OCI-LY7 (cell line): ENCODE measurements around the gene RPTN. TPM values are rescaled to one million over a fixed set of nuclear protein-coding genes. Genes with fewer than 3 reads are reported as not detected.

Experiments used
- BruUV-seq: library from RNA; stranded (reverse); fragments of 400-500 nt; replicated peaks from 2 replicates; lab custom pipeline; 2021; lab: Mats Ljungman, UMichigan
- CTCF ChIA-PET: fragments of 300-600 bp; sonication (Branson Sonifier 250); formaldehyde crosslinking; loops from one replicate; lab custom pipeline; 2022; ENCODE audit warnings: antibody characterized with exemption; ENCODE audit not compliant: unreplicated experiment; lab: Charles Lee
- POLR2A ChIA-PET: fragments of 300-600 bp; sonication (Branson Sonifier 250); formaldehyde crosslinking; loops from one replicate; lab custom pipeline; 2022; ENCODE audit warnings: antibody characterized with exemption; lab: Charles Lee
- DNase-seq: peaks from one replicate; pipeline ENCODE4 v3.0.0-alpha.2; 2015; ENCODE audit warnings: low spot score
- H2AFZ ChIP-seq: fragments of 200-600 bp; sonication (generic), shearing (Covaris generic); 2 replicates; pipeline ENCODE4 v1.6.1; 2014; ENCODE audit warnings: mild to moderate bottlenecking, antibody characterized with exemption, low read length, moderate library complexity
- H3K27ac ChIP-seq: fragments of 200-600 bp; sonication (generic); 2 replicates; pipeline ENCODE4 v1.5.1; 2014; ENCODE audit warnings: mixed run types, low read depth, mild to moderate bottlenecking, moderate library complexity, low read length, inconsistent platforms; ENCODE audit not compliant: poor library complexity, severe bottlenecking
- H3K36me3 ChIP-seq: fragments of 200-600 bp; sonication (generic); 2 replicates; pipeline ENCODE4 v1.6.1; 2014; ENCODE audit warnings: mild to moderate bottlenecking, antibody characterized with exemption, low read length, moderate library complexity, mixed read lengths; ENCODE audit not compliant: insufficient read depth
- H3K4me1 ChIP-seq: fragments of 200-600 bp; sonication (generic); 2 replicates; pipeline ENCODE4 v1.5.1; 2014; ENCODE audit warnings: mild to moderate bottlenecking, low read length; ENCODE audit not compliant: insufficient read depth, poor library complexity, severe bottlenecking
- H3K4me2 ChIP-seq: fragments of 200-600 bp; sonication (generic); 2 replicates; pipeline ENCODE4 v1.6.1; 2014; ENCODE audit warnings: mild to moderate bottlenecking, low read length
- H3K4me3 ChIP-seq: fragments of 200-600 bp; sonication (generic); 2 replicates; pipeline ENCODE4 v1.5.1; 2014; ENCODE audit warnings: mild to moderate bottlenecking, low read depth, low read length; ENCODE audit not compliant: poor library complexity, severe bottlenecking
- H3K79me2 ChIP-seq: fragments of 200-600 bp; sonication (generic); 2 replicates; pipeline ENCODE4 v1.6.1; 2016; ENCODE audit warnings: low read depth, mild to moderate bottlenecking, low read length, moderate library complexity, mixed read lengths; ENCODE audit not compliant: insufficient read depth
- H3K9me2 ChIP-seq: fragments of 200-600 bp; sonication (generic); 2 replicates; pipeline ENCODE4 v1.6.1; 2016; ENCODE audit warnings: mild to moderate bottlenecking, low read length, mixed read lengths; ENCODE audit not compliant: insufficient read depth
- H3K9me3 ChIP-seq: fragments of 200-600 bp; sonication (generic); 2 replicates; pipeline ENCODE4 v1.6.1; 2014; ENCODE audit warnings: mild to moderate bottlenecking, mixed run types, low read length, mixed read lengths
- H4K20me1 ChIP-seq: fragments of 200-600 bp; sonication (generic); 2 replicates; pipeline ENCODE4 v1.6.1; 2014; ENCODE audit warnings: mild to moderate bottlenecking, antibody characterized with exemption, low read length, moderate library complexity, mixed read lengths; ENCODE audit not compliant: insufficient read depth
- CTCF ChIP-seq: fragments of 200-600 bp; sonication (generic); conservative IDR thresholded peaks from 2 replicates; pipeline ENCODE4 v1.5.1; 2014; ENCODE audit warnings: mild to moderate bottlenecking, antibody characterized with exemption, low read length, moderate library complexity, mixed read lengths
- EZH2phosphoT487 ChIP-seq: fragments of 200-600 bp; sonication (generic); IDR thresholded peaks from 2 replicates; pipeline ENCODE4 v1.6.1; 2018; ENCODE audit warnings: low read depth, borderline replicate concordance, mild to moderate bottlenecking, mixed run types, antibody characterized with exemption, low read length, moderate library complexity, mixed read lengths
- intact Hi-C: fragments of 100-400 bp; cut with micrococcal nuclease; formaldehyde crosslinking; loops from one replicate; pipeline ENCODE4 v1.10.0; 2022; ENCODE audit not compliant: unreplicated experiment
- total RNA-seq, 2 experiments: library from RNA; depleted of rRNA in 1 of 2; stranded (reverse); fragments of >200 nt in 1 of 2; shearing (Covaris generic) in 1 of 2; gene quantifications; 2 replicates each; pipeline ENCODE4 v1.2.3, GENCODE V29; 2014 to 2022

The RPTN gene
- total RNA-seq, 2 experiments from 2014 or later, result not detected

DNA sequence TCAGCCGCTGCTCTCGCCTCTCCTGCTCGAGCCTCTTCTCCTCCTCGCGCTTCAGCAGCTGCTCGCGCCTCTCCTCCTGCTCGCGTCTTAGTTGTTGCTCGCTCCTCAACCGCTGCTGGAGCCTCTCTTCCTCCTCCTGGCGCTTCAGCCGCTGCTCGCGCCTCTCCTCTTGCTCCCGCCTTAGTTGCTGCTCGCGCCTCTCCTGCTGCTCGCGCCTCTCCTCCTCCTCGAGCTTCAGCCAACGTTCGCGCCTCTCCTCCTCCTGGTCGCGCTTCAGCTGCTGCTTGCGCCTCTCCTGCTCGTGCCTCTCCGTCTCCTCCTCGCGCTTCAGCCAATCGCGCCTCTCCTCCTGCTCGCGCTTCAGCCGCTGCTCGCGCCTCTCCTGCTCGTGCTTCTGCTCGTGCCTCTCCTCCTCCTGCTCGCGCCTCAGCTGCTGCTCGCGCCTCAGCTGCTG lies 47.5 kb downstream of the RPTN start:
- Histone ChIP-seq H3K4me1 (no peaks in the 10 kb centered on the region), H3K79me2 (no peaks in the 10 kb centered on the region), H3K4me3 (no peak overlapping the region), H3K36me3 (no peaks in the 10 kb centered on the region), H3K9me2 (no peaks in the 10 kb centered on the region), H4K20me1 (no peaks in the 10 kb centered on the region), H3K9me3 (no peaks in the 10 kb centered on the region), H3K4me2 (no peak overlapping the region), H3K27ac (no peak overlapping the region), H2AFZ (no peak overlapping the region)
- POLR2A ChIA-PET, result no interaction called here
- CTCF ChIA-PET, result no interaction called here
- intact Hi-C loops, result no loop called here
- no peak for DNase-seq
- no TSS peak for BruUV-seq
- TF ChIP-seq EZH2phosphoT487 (no peak), CTCF (no peak)

- TF ChIP-seq EZH2phosphoT487, result no peak
- TF ChIP-seq CTCF, result no peak
- Histone ChIP-seq H3K4me1 (no peaks in the 10 kb centered on the region), H4K20me1 (no peaks in the 10 kb centered on the region), H3K9me3 (no peaks in the 10 kb centered on the region), H3K4me2 (no peak overlapping the region), H3K27ac (no peak overlapping the region), H3K79me2 (no peaks in the 10 kb centered on the region), H3K36me3 (no peaks in the 10 kb centered on the region), H3K4me3 (no peak overlapping the region), H3K9me2 (no peaks in the 10 kb centered on the region), H2AFZ (no peak overlapping the region)
- ChIA-PET CTCF (no interaction called here), POLR2A (interaction anchor here (0.7 kb wide), 1 partner anchor 442 kb away, joined by 5 read pairs; no protein-coding TSS in a partner anchor)
- intact Hi-C loops, result no loop called here
- no peak for DNase-seq
- BruUV-seq, result no TSS peak
These were observed 48.0 kb downstream of the RPTN start for GRCh38 chr1:152110860-152111514.

- Histone ChIP-seq H3K4me2 (no peak overlapping the region), H4K20me1 (no peaks in the 10 kb centered on the region), H3K9me2 (no peaks in the 10 kb centered on the region), H3K4me3 (no peak overlapping the region), H3K27ac (no peak overlapping the region), H3K36me3 (no peaks in the 10 kb centered on the region), H3K4me1 (no peaks in the 10 kb centered on the region), H3K79me2 (no peaks in the 10 kb centered on the region), H3K9me3 (no peaks in the 10 kb centered on the region), H2AFZ (no peak overlapping the region)
- BruUV-seq, result no TSS peak
- TF ChIP-seq CTCF (no peak), EZH2phosphoT487 (no peak)
- POLR2A ChIA-PET, result interaction anchor here (0.7 kb wide), 1 partner anchor 441 kb away, joined by 5 read pairs; no protein-coding TSS in a partner anchor
- DNase-seq, result no peak
- intact Hi-C loops, result no loop called here
- CTCF ChIA-PET, result no interaction called here
These were observed 48.6 kb downstream of the RPTN start for GRCh38 chr1:152110365-152110859.
